ENCODE measurements around the gene ITPRID1.

ITPRID1 gene

DNA sequence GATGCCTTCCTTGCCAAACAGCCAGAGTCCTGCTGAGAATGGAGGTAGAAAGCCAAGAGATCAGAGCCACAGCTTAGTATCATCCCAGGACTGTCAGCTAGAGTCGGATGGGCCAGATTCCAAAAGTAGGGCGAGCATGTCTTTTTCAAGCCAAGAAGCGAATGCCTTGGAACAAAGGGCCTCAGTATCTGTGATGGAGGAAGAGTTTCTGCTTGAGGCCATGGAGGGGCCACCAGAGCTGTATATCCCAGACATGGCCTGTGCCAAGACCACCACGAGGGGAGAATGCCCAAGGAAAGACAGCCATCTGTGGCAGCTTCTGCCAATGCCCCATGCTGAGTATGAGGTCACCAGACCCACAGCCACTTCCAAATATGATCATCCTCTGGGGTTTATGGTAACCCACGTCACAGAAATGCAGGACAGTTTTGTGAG, 128.8 kb downstream of the ITPRID1 start:
- DNase-seq: no peak

DNA sequence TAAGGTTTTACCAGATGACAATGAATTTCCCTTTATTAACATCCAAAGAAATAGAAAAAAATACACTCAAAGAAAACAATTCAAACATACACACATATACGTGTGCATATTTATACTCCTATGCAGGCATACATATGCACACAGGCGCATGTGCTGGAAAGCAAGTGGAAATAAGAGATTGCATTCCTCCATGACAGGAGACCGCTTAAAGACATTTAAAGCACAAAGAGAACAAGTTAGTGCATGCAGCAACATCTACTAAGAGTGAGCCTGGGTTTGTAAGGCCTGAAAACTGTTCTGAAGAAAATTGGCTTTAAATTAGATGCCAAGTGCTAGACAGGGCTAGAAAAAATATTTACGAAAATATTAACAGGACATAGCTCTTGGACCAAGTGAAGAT, 133.1 kb downstream of the ITPRID1 start:
- no peak for DNase-seq

DNA sequence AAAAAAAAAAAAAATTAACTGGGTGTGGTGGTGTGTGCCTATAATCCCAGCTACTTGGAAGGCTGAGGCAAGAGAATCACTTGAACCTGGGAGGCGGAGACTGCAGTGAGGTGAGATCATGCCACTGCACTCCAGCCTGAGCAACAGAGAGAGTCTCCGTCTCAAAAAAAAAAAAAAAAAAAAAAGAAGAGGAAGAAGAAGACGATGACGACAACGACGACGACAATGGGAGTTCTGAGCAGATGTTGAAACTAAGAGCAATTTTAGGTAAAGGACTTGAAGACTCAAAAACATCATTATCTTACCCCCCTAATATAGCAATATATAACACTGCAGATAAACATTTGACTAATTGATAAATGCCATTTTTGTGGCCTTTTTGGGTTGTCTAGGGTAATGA, 133.6 kb downstream of the ITPRID1 start:
- no peak for DNase-seq

- no peak for DNase-seq
Measured at GRCh38 chr7:31648288-31648687, 134.4 kb downstream of the ITPRID1 start.

- no peak for DNase-seq
Measured at GRCh38 chr7:31648880-31649279, 135.0 kb downstream of the ITPRID1 start.

GRCh38 chr7:31651234-31652062, 137.6 kb downstream of the ITPRID1 start:
- DNase-seq: no peak

DNA sequence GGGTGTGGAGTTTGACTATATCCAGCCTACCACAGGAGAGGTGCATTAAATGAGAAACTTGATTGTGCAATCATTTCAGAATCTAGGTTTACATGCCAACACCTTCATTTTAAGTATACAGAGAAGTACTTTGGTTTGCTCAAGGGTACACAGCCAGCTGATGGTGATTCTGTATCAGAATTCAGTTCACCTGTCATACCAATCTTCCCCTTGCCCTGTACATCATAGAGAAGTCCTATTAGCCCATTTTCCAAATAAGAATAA, 138.1 kb downstream of the ITPRID1 start:
- DNase-seq: no peak

- DNase-seq: no peak
Measured at GRCh38 chr7:31663072-31663471, 149.2 kb downstream of the ITPRID1 start.

DNA sequence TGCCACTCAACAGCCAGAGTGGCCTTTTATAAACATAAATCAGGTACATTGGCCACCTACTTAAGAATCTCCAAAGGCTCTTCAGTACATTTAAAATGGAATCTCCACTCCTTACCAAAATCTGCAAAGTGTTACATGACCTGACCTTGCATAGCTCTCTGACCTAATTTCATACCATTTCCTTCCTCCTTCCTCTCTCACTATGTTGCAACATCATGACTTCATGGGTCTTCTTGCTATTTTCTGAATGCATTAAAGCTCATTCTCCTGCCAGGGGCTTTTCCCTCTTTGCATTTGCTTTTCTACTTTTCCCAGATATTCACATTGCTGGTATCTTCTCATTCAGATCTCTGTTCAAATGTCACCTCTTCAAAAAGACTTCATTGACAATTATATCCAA, 151.0 kb downstream of the ITPRID1 start:
- DNase-seq: no peak

DNA sequence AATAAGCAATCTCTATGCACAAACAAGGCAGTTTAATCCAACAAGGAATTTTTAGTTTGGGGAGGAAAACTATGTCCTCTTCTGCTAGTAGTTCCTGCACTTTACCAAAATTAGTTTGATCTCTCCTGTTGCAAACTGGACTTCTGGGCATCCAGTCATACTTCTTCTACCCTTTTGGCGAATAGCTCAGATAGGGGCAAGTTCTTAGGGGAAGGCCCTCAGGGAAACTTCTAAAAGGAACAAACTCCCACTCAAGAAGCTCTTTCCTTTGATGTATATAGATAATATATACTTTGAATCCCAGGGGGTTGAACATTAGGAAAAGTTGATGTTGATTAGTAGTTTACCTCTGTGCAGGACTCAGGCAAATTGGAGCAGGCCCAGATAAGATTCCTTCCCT, 151.7 kb downstream of the ITPRID1 start:
- DNase-seq: no peak

GRCh38 chr7:31669461-31669860, 155.6 kb downstream of the ITPRID1 start:
- no peak for DNase-seq

- no peak for DNase-seq
Measured at GRCh38 chr7:31679574-31680305, 165.8 kb downstream of the ITPRID1 start.

GRCh38 chr7:31683445-31684225, 169.7 kb downstream of the ITPRID1 start:
- no peak for DNase-seq

DNA sequence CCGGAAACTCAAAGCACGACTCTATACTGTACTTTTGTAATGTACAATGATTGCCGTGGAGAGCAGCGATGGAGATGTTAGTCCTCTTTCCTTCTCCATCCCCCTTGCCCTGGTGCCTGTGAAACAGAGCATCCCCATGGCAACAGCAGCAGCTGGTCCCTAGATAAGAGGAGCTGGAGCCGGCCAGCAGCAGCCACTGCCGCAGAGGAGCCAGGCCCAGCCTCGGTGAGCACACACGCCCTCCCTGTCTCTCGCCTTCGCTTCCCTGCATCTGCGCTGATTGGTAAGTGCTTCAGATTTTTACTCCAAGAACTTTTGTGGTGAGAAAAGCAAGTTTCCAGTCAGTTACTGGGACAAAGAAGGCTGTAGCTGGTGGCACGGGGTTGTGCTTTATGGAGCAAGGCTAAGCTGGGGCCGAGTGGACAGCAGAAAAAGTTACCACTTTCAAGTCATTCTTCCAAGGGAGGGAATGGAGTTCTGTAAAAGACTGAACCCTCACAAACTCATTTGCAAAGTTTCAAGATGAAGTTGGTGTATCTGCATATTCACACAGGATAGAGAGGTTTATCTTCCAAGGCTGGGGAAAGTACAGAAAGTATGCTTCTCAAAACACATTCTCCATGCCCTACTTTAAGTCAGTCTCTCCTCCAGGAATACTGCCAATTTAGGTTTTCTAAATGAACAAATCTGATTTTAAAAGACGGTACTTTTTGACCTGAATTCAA, 173.3 kb downstream of the ITPRID1 start, which contains the start of gene PPP1R17:
TSS of gene PPP1R17 (plus strand) at position 192 of the 725 bp plus-strand sequence. CDS start 5,227 bp downstream, outside the sequence.
- DNase-seq: no peak

- no peak for DNase-seq
Measured at GRCh38 chr7:31688372-31688771, 174.5 kb downstream of the ITPRID1 start.

GRCh38 chr7:31688996-31689395, 175.1 kb downstream of the ITPRID1 start:
- DNase-seq: no peak

GRCh38 chr7:31690935-31691334, 177.0 kb downstream of the ITPRID1 start:
- no peak for DNase-seq

GRCh38 chr7:31692451-31692850, 178.6 kb downstream of the ITPRID1 start:
- no peak for DNase-seq

DNA sequence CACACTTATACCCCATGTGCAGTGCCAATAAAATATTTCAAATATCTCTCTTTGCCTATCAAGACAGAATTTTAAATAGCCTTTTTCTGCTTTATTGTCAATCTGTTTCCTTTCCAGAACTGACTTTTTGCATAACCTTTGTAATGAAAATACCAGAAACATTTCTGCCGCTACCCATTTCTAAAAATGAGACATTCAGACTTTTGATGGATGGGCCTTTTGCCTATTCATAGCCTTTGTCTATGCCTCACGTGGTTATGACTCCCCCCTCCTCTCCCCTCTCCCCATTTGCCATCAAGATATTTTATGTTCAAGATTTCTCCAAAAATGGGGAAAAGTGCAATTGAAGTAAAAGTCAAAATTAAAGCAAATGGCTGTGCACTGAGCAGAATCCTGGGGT, 179.0 kb downstream of the ITPRID1 start:
- DNase-seq: no peak

DNA sequence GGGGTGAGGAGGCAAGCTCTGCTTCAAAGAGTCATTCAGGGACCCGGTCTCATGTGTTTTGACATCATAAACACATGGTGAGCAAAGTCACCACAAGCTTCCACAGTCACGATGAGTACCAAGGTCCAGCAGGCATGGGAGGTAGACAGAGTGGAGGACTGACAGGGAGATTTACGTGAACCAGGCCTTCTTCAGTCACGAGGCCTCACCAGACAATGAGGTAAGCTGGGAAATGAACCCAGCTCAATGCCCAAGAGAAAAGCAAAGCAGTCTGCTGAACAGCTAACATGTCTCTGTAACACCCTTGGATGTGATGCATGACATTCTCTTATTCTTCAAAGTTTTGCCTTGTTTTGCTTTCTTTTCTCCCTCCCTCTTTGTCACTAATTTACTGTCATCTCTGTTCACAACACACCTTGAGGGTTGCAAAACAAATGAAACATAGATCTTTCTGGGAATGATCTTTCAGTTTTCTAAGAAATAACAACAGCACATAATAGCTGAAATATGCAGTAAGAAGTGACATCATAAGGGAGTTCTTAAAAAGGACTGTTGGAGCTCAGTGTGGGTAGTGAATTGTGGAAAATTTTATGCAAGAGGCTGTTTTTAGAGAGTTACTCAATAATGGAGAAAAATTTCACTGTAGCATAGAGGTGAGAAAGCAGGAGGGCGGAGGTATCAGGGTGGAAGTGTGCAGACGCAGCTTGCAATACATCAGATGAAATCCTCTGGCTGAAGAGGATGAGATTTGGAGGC, 182.1 kb downstream of the ITPRID1 start:
- DNase-seq: no peak

DNA sequence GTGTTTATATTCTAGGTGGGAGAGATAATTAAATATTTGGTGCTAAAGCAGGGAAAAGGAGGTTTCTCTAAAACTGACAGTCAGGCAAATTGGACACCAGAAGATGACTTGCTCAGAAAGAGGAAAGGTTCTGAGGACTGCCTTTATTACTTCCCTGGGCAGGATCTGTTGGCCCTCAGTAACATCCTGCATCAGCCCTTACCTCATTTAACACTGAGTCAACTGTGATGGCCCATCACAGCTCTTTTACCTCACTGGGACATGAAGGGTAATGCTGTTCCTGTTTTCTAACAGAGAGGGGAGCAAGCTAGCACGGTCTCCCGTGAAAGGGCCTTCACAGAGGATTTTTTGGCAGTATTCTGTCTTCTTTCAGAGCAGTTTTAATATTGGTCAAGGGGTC, 185.2 kb downstream of the ITPRID1 start:
- DNase-seq: no peak

DNA sequence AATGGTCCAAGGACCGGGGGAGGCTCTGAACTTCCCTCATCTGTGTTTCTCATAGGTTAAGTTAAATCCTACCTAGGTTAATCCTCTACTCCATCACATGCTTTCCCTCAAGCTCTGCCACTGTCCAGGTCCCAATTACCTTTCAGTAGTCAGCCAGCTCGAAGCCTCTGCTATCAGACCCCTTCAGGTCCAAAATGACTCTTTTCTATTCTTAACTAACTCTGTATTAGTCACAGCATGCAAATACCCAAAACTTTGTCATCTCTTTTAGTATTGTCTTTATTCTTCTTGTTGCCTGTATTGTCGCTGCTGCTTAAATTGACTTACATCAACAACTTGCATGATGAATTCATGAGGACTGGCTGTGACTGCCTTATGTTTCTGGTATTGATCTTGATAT, 188.5 kb downstream of the ITPRID1 start:
- no peak for DNase-seq

All from DMS79 (cell line).